ENCODE data around the gene UXT.
A peak's percentile ranks its signal among the peaks of the same experiment; 100 is the strongest.

The UXT gene

GRCh38 chrX:47649271-47649670, 9.7 kb downstream of the UXT start:
- no peak for DNase-seq (ENCODE audit: low read depth)

- DNase-seq (ENCODE audit: low read depth), result no peak
Observed at GRCh38 chrX:47648376-47648775, 10.6 kb downstream of the UXT start.

- DNase-seq (ENCODE audit: low read depth), result no peak
Observed at GRCh38 chrX:47646636-47647035, 12.3 kb downstream of the UXT start.

GRCh38 chrX:47645530-47645929, 13.4 kb downstream of the UXT start:
- no peak for DNase-seq (ENCODE audit: low read depth)

- DNase-seq (ENCODE audit: low read depth), result no peak
Observed at GRCh38 chrX:47644557-47645091, 14.4 kb downstream of the UXT start.

- DNase-seq (ENCODE audit: low read depth), result no peak
Observed at GRCh38 chrX:47643926-47644325, 15.1 kb downstream of the UXT start.

- DNase-seq (ENCODE audit: low read depth), result no peak
Observed at GRCh38 chrX:47638816-47639215, 20.2 kb downstream of the UXT start.

- no peak for DNase-seq (ENCODE audit: low read depth)
Observed at GRCh38 chrX:47637546-47638195, 21.3 kb downstream of the UXT start.

- no peak for DNase-seq (ENCODE audit: low read depth)
Observed at GRCh38 chrX:47634871-47635575, 24.0 kb downstream of the UXT start.

- DNase-seq (ENCODE audit: low read depth), result no peak
Observed at GRCh38 chrX:47633689-47634590, 25.0 kb downstream of the UXT start.

- no peak for DNase-seq (ENCODE audit: low read depth)
Observed at GRCh38 chrX:47632666-47633065, 26.3 kb downstream of the UXT start.

GRCh38 chrX:47631676-47632075, 27.3 kb downstream of the UXT start:
- DNase-seq (ENCODE audit: low read depth), result no peak

GRCh38 chrX:47629419-47630200, 29.4 kb downstream of the UXT start, which contains the start of gene CFP:
Gene CFP, minus strand, starts transcription at chrX:47629930. Its CDS starts 86 bp downstream, at chrX:47629844.
- no peak for DNase-seq (ENCODE audit: low read depth)

- no peak for DNase-seq (ENCODE audit: low read depth)
Observed at GRCh38 chrX:47628982-47629381, 30.0 kb downstream of the UXT start.

- DNase-seq (ENCODE audit: low read depth), result no peak
Observed at GRCh38 chrX:47625365-47625764, 33.6 kb downstream of the UXT start.

GRCh38 chrX:47623540-47624027, 35.4 kb downstream of the UXT start:
- no peak for DNase-seq (ENCODE audit: low read depth)

GRCh38 chrX:47621851-47622250, 37.1 kb downstream of the UXT start:
- no peak for DNase-seq (ENCODE audit: low read depth)

GRCh38 chrX:47620303-47620685, 38.7 kb downstream of the UXT start:
- DNase-seq (ENCODE audit: low read depth), result no peak

GRCh38 chrX:47619486-47620302, 39.3 kb downstream of the UXT start, which contains the start of gene SYN1:
Gene SYN1, minus strand, starts transcription at chrX:47619857. Its CDS starts 129 bp downstream, at chrX:47619728.
- DNase-seq (ENCODE audit: low read depth), result peak; percentile 65

GRCh38 chrX:47618923-47619485, 40.0 kb downstream of the UXT start:
- DNase-seq (ENCODE audit: low read depth), result no peak
